Brain microvascular endothelial cell (primary cell): Measurements from ENCODE around the gene SIL1.

Source experiments
- DNase-seq: peaks from one replicate; pipeline ENCODE4 v3.0.0-alpha.2; 2020
- H3K27ac ChIP-seq: fragments of 250-450 bp; sonication (Bioruptor Pico); 2 replicates; pipeline ENCODE4 v1.5.1; 2020; ENCODE audit warnings: mild to moderate bottlenecking, moderate library complexity
- H3K27me3 ChIP-seq: fragments of 250-450 bp; sonication (Bioruptor Pico); replicated peaks from 2 replicates; pipeline ENCODE4 v1.5.1; 2020; ENCODE audit warnings: mild to moderate bottlenecking
- H3K36me3 ChIP-seq: fragments of 250-450 bp; sonication (Bioruptor Pico); replicated peaks from 2 replicates; pipeline ENCODE4 v1.5.1; 2020; ENCODE audit warnings: mild to moderate bottlenecking
- H3K4me3 ChIP-seq: 2 replicates; pipeline ENCODE4 v1.5.1; 2011; ENCODE audit warnings: low read depth, mild to moderate bottlenecking, control low read depth, low read length, moderate library complexity
- in situ Hi-C: cut with HindIII; loops from 2 replicates; pipeline ENCODE4 v1.10.0; 2017; ENCODE audit warnings: low sequenced_read_pairs, low pct_ligation_motif_present
- TF ChIP-seq, protein P1 (sequence below): IDR thresholded peaks from 2 replicates; pipeline ENCODE4 v1.5.1; 2011; ENCODE audit warnings: low read depth, mild to moderate bottlenecking, moderate library complexity, low read length, control low read depth, inconsistent platforms; ENCODE audit errors: missing control alignments

SIL1 gene

GRCh38 chr5:139126711-139127111 lies 71.5 kb downstream of the SIL1 start:
- no peak for DNase-seq

GRCh38 chr5:139125991-139126390 lies 72.2 kb downstream of the SIL1 start:
- in situ Hi-C loops: no loop called here
- TF ChIP-seq, protein P1, sequence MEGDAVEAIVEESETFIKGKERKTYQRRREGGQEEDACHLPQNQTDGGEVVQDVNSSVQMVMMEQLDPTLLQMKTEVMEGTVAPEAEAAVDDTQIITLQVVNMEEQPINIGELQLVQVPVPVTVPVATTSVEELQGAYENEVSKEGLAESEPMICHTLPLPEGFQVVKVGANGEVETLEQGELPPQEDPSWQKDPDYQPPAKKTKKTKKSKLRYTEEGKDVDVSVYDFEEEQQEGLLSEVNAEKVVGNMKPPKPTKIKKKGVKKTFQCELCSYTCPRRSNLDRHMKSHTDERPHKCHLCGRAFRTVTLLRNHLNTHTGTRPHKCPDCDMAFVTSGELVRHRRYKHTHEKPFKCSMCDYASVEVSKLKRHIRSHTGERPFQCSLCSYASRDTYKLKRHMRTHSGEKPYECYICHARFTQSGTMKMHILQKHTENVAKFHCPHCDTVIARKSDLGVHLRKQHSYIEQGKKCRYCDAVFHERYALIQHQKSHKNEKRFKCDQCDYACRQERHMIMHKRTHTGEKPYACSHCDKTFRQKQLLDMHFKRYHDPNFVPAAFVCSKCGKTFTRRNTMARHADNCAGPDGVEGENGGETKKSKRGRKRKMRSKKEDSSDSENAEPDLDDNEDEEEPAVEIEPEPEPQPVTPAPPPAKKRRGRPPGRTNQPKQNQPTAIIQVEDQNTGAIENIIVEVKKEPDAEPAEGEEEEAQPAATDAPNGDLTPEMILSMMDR: no peak
- H3K36me3 ChIP-seq: peaks cover 4% of the 10 kb centered on the region
- no peak overlapping the region for H3K4me3 ChIP-seq
- H3K27ac ChIP-seq: no peak overlapping the region
- no peaks in the 10 kb centered on the region for H3K27me3 ChIP-seq
- no peak for DNase-seq

More at GRCh38 chr5:139126711-139127111, 71.5 kb downstream of the SIL1 start:
- Histone ChIP-seq H3K27ac (no peak overlapping the region), H3K4me3 (no peak overlapping the region), H3K27me3 (no peaks in the 10 kb centered on the region), H3K36me3 (peaks cover 4% of the 10 kb centered on the region)
- in situ Hi-C loops: no loop called here
- TF ChIP-seq, protein P1: no peak

GRCh38 chr5:139124774-139125520 lies 73.2 kb downstream of the SIL1 start:
- in situ Hi-C loops: no loop called here
- TF ChIP-seq, protein P1: no peak

DNA sequence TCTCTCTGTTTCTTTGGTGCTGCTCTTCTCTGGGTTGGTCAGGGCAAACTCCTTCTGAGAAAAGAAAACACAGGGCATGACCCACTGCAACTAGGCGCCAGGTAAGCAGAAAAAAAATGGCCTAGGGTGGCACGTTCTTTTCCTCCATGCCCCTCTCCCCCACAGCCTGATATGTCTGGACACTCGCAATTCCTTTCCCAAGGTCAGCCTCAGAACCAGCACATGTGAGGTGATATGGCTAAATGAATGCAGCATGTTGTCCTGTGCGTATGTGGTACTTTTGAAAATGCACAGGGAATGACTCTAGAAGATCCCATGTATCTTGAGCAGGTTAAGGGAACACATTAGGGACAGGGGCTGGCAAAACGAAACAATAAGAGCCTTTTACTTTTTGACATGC lies 77.0 kb downstream of the SIL1 start:
- in situ Hi-C loops: no loop called here
- Histone ChIP-seq H3K27ac (no peak overlapping the region), H3K4me3 (no peak overlapping the region), H3K36me3 (peaks cover 19% of the 10 kb centered on the region), H3K27me3 (no peaks in the 10 kb centered on the region)
- DNase-seq: no peak
- TF ChIP-seq, protein P1: no peak

More at GRCh38 chr5:139124774-139125520, 73.2 kb downstream of the SIL1 start:
- no peaks in the 10 kb centered on the region for H3K27me3 ChIP-seq
- no peak for DNase-seq
- H3K27ac ChIP-seq: no peak overlapping the region
- no peak overlapping the region for H3K4me3 ChIP-seq
- peaks cover 13% of the 10 kb centered on the region for H3K36me3 ChIP-seq

- Histone ChIP-seq H3K4me3 (no peak overlapping the region), H3K27me3 (no peaks in the 10 kb centered on the region), H3K27ac (no peak overlapping the region), H3K36me3 (peaks cover 15% of the 10 kb centered on the region)
- in situ Hi-C loops: no loop called here
- TF ChIP-seq, protein P1: no peak
- DNase-seq: no peak
These were observed 77.6 kb downstream of the SIL1 start for GRCh38 chr5:139120521-139120920.

DNA sequence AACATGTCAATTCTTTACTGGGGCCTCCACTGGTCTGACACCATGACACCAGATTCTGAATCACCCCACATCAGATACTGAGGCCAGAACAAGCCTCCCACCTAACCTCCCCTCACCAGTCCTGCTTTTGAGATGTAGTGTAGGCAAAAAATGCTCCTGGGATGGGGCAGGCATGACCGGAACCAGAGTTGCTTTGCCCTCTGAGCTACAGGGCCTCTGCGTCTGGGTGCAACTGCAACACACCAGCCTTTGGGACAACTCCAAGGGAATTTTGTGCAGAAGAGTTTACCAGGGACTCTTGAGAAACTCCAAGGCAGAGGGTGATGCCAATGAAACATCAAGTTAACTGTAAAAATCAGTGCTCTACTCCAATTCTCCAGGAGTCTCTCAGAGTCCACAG lies 79.4 kb downstream of the SIL1 start:
- no peak overlapping the region for H3K4me3 ChIP-seq
- no peaks in the 10 kb centered on the region for H3K27me3 ChIP-seq
- H3K27ac ChIP-seq: no peak overlapping the region
- TF ChIP-seq, protein P1: no peak
- DNase-seq: no peak
- in situ Hi-C loops: no loop called here
- peaks cover 15% of the 10 kb centered on the region for H3K36me3 ChIP-seq
